Esophagus muscularis mucosa (tissue), 4 donors: Measurements from ENCODE around the gene ZNF397. TPM values are rescaled to one million over a fixed set of nuclear protein-coding genes. Genes with fewer than 3 reads are reported as not detected.
"Not testable (repeated sequence)": the region's sequence is repeated elsewhere in the genome, so short reads cannot be mapped to it uniquely, and the experiment has no call there.

Experiments used
- DNase-seq: peaks from one replicate; pipeline ENCODE4 v3.0.0-alpha.2; 2017; ENCODE audit errors: extremely low spot score
- H3K27ac ChIP-seq, 4 donors: fragments of 200-600 bp; sonication (generic); replicated peaks in 1 of 4; 1 replicate in 3 of 4; 2 replicates in 1 of 4; pipeline ENCODE4 v1.5.1; 2016 to 2019; ENCODE audit warnings: mild to moderate bottlenecking in 1 of 4
- H3K27me3 ChIP-seq, 4 donors: fragments of 200-600 bp; sonication (generic); one replicate each; pipeline versions ENCODE4 v1.5.1 to v1.6.0; 2016 to 2019
- H3K36me3 ChIP-seq, 4 donors: fragments of 200-600 bp; sonication (generic); one replicate each; pipeline ENCODE4 v1.5.1; 2016 to 2019
- H3K4me1 ChIP-seq, 4 donors: fragments of 200-600 bp; sonication (generic); one replicate each; pipeline ENCODE4 v1.5.1; 2016 to 2019
- H3K4me3 ChIP-seq, 4 donors: fragments of 200-600 bp; sonication (generic); 1 replicate in 2 of 4; 2 replicates in 2 of 4; pipeline ENCODE4 v1.5.1; 2016 to 2019; ENCODE audit warnings: mild to moderate bottlenecking in 4 of 4, moderate library complexity in 1 of 4
- H3K9me3 ChIP-seq, 4 donors: fragments of 200-600 bp; sonication (generic); 1 replicate in 3 of 4; 2 replicates in 1 of 4; pipeline ENCODE4 v1.5.1; 2016 to 2019
- CTCF ChIP-seq, 3 experiments: fragments of 200-600 bp in 2 of 3; fragments of 450-650 bp in 1 of 3; sonication (generic) in 2 of 3; IDR thresholded peaks; one replicate each; pipeline ENCODE4 v1.5.1; 2017 to 2019; ENCODE audit warnings: antibody characterized with exemption in 3 of 3, mild to moderate bottlenecking in 2 of 3, moderate library complexity in 1 of 3
- EP300 ChIP-seq: sonication (generic); formaldehyde crosslinking; IDR thresholded peaks from one replicate; pipeline ENCODE4 v1.6.1; 2017; ENCODE audit warnings: antibody characterized with exemption
- POLR2A ChIP-seq: fragments of 450-650 bp; IDR thresholded peaks from one replicate; pipeline ENCODE4 v1.6.1; 2017; ENCODE audit warnings: antibody characterized with exemption, moderate library complexity, mild to moderate bottlenecking, low read depth
- POLR2AphosphoS5 ChIP-seq, 2 donors: sonication (generic); formaldehyde crosslinking; IDR thresholded peaks; one replicate each; pipeline ENCODE4 v1.6.1; 2017; ENCODE audit warnings: antibody characterized with exemption in 2 of 2
- WGBS: methylation state at CpG from one replicate; pipeline ENCODE4 v1.1.5; 2018; 5-methylcytosine and 5-hydroxymethylcytosine counted together
- intact Hi-C: fragments of 100-400 bp; cut with DNase I; formaldehyde crosslinking; loops from one replicate; pipeline ENCODE4 v1.15.1; 2023
- total RNA-seq, 4 donors: library from RNA; depleted of rRNA; stranded (reverse); fragments of >200 nt; gene quantifications; one replicate each; pipeline versions ENCODE4 v1.1.0 to v1.2.1, GENCODE V29; 2016

Gene ZNF397
- total RNA-seq, 4 donors from 2014 or later, result 22.2 to 27.8 (median 24.9) TPM

- H3K9me3 ChIP-seq, result no peaks in the 10 kb centered on the region
- 75% methylated on average over 1 of the region's 1 CpG for WGBS
These were observed 25.8 kb upstream of the ZNF397 start for GRCh38 chr18:35215026-35215425.

GRCh38 chr18:35216611-35217010, 24.2 kb upstream of the ZNF397 start:
- H3K4me3 ChIP-seq, DNase-seq, intact Hi-C loops, H3K36me3 ChIP-seq, H3K9me3 ChIP-seq, H3K27me3 ChIP-seq, H3K4me1 ChIP-seq, H3K27ac ChIP-seq: not testable (repeated sequence)
- 80% methylated on average over 10 of the region's 10 CpGs for WGBS

More at GRCh38 chr18:35215026-35215425, 25.8 kb upstream of the ZNF397 start:
- intact Hi-C loops, result no loop called here
- no peak for DNase-seq
- no peak for TF ChIP-seq EP300
- no peak for TF ChIP-seq CTCF (IDR thresholded peaks at IDR 0.05)
- TF ChIP-seq POLR2AphosphoS5 (IDR thresholded peaks at IDR 0.05), result no peak
- Histone ChIP-seq H3K27ac (no peak overlapping the region), H3K27me3 (no peaks in the 10 kb centered on the region), H3K36me3 (no peaks in the 10 kb centered on the region), H3K4me1 (no peaks in the 10 kb centered on the region), H3K4me3 (no peak overlapping the region)

GRCh38 chr18:35219331-35219730, 21.5 kb upstream of the ZNF397 start:
- H3K36me3 ChIP-seq, DNase-seq, H3K27ac ChIP-seq, H3K9me3 ChIP-seq, H3K4me3 ChIP-seq, H3K4me1 ChIP-seq, H3K27me3 ChIP-seq, intact Hi-C loops: not testable (repeated sequence)
- 82% methylated on average over 4 of the region's 4 CpGs for WGBS

GRCh38 chr18:35220424-35220823, 20.4 kb upstream of the ZNF397 start:
- no peak overlapping the region for H3K4me3 ChIP-seq
- no peak for DNase-seq
- H3K4me1 ChIP-seq, result no peaks in the 10 kb centered on the region
- H3K27ac ChIP-seq, result no peak overlapping the region
- intact Hi-C loops, result no loop called here
- 79% methylated on average over 6 of the region's 6 CpGs for WGBS
- peaks cover 0 to 5% (median 0%) of the 10 kb centered on the region in 4 donors for H3K27me3 ChIP-seq
- TF ChIP-seq EP300 (no peak), CTCF (IDR thresholded peaks at IDR 0.05) (no peak), POLR2A (no peak), POLR2AphosphoS5 (IDR thresholded peaks at IDR 0.05) (no peak)
- H3K36me3 ChIP-seq, result no peaks in the 10 kb centered on the region
- no peaks in the 10 kb centered on the region for H3K9me3 ChIP-seq

- no peak for TF ChIP-seq POLR2AphosphoS5 (IDR thresholded peaks at IDR 0.05)
- no peak for TF ChIP-seq CTCF (IDR thresholded peaks at IDR 0.05)
- TF ChIP-seq EP300, result no peak
- no peak for TF ChIP-seq POLR2A
- Histone ChIP-seq H3K27me3 (peaks cover 0 to 5% (median 0%) of the 10 kb centered on the region in 4 donors), H3K4me1 (no peaks in the 10 kb centered on the region), H3K27ac (no peak overlapping the region), H3K4me3 (no peak overlapping the region), H3K9me3 (no peaks in the 10 kb centered on the region), H3K36me3 (no peaks in the 10 kb centered on the region)
- intact Hi-C loops, result no loop called here
- no peak for DNase-seq
- 87% methylated on average over 3 of the region's 3 CpGs for WGBS
These were observed 17.0 kb upstream of the ZNF397 start for GRCh38 chr18:35223797-35224196.

- H3K9me3 ChIP-seq, result no peaks in the 10 kb centered on the region
- H3K27me3 ChIP-seq, result peaks cover 0 to under 1% (median 0%) of the 10 kb centered on the region in 4 donors
- no peak overlapping the region for H3K4me3 ChIP-seq
- 75% methylated on average over 1 of the region's 1 CpG for WGBS
- no peak overlapping the region for H3K27ac ChIP-seq
- intact Hi-C loops, result no loop called here
- DNase-seq, result no peak
- peaks cover 0 to 4% (median 2%) of the 10 kb centered on the region in 4 donors for H3K4me1 ChIP-seq
- H3K36me3 ChIP-seq, result no peaks in the 10 kb centered on the region
- TF ChIP-seq CTCF (IDR thresholded peaks at IDR 0.05) (no peak), POLR2AphosphoS5 (IDR thresholded peaks at IDR 0.05) (no peak), POLR2A (no peak), EP300 (no peak)
These were observed 13.6 kb upstream of the ZNF397 start for GRCh38 chr18:35227254-35227653.
